ENCODE measurements around the gene PRR30. TPM values are rescaled to one million over a fixed set of nuclear protein-coding genes. Genes with fewer than 3 reads are reported as not detected.

The PRR30 gene
- total RNA-seq, 3 donors from 2014 or later (not counting 1 experiment from before 2014, with no cell fraction given) = not detected

DNA sequence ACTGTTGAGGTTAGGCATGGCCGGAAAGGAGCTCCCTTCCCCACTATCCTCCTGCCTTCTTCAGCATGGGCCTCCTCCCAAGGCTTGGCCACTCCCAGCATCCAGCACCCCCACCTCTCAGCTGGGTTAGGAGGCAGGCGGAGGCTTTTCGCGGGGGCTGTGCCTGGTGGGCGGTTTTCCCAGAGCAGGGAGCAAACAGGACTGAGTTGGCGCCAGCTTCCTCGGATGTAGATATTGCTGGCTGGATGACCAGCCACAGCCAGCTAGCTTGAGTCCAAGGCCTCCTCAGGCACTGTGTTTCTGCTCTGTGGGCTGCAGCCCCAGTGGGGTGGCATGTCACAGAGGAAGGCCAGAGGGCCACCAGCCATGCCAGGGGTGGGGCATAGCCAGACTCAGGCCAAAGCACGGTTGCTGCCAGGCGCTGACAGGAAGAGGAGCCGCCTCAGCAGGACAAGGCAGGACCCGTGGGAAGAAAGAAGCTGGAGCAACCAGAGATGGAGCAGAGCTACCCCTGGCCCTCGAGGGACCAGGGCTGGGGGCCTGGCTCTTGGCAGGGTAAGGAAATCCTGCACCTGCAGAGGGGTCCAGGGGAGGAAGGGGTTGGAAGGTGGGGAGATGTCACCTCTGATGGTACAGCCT, 9.7 kb upstream of the PRR30 start, which contains the start of gene TCF23:
TSS of gene TCF23 (plus strand) at position 204 of the 639 bp plus-strand sequence. CDS start at position 334, 130 bp downstream.
- no peak for DNase-seq

GRCh38 chr2:27147935-27148334, 8.7 kb upstream of the PRR30 start:
- H3K9me3 ChIP-seq (ENCODE audit: control insufficient read depth, insufficient read depth, low read length) = no peaks in the 10 kb centered on the region
- no peaks in the 10 kb centered on the region for H3K4me1 ChIP-seq (ENCODE audit: control insufficient read depth, insufficient read depth, low read length)
- H3K27ac ChIP-seq (ENCODE audit: low read length) = no peak overlapping the region
- peaks cover 1% of the 10 kb centered on the region for H3K27me3 ChIP-seq (ENCODE audit: control insufficient read depth, insufficient read depth, low read length)
- DNase-seq = no peak
- no peak for ATAC-seq
- no peaks in the 10 kb centered on the region for H3K36me3 ChIP-seq (ENCODE audit: control insufficient read depth, insufficient read depth, low read length)
- intact Hi-C loops (cut with micrococcal nuclease) = no loop called here
- no peaks in the 10 kb centered on the region for H3K36me3 Mint-ChIP-seq
- H3K27me3 Mint-ChIP-seq (ENCODE audit: low read depth in 2 of 2) = peaks cover 23% of the 10 kb centered on the region in 2 donors
- 92% methylated on average over 8 of the region's 8 CpGs for WGBS (ENCODE audit: insufficient coverage)
- no peaks in the 10 kb centered on the region for H3K4me1 Mint-ChIP-seq
- H3K27ac Mint-ChIP-seq = no peak overlapping the region
- TF ChIP-seq, protein P1, sequence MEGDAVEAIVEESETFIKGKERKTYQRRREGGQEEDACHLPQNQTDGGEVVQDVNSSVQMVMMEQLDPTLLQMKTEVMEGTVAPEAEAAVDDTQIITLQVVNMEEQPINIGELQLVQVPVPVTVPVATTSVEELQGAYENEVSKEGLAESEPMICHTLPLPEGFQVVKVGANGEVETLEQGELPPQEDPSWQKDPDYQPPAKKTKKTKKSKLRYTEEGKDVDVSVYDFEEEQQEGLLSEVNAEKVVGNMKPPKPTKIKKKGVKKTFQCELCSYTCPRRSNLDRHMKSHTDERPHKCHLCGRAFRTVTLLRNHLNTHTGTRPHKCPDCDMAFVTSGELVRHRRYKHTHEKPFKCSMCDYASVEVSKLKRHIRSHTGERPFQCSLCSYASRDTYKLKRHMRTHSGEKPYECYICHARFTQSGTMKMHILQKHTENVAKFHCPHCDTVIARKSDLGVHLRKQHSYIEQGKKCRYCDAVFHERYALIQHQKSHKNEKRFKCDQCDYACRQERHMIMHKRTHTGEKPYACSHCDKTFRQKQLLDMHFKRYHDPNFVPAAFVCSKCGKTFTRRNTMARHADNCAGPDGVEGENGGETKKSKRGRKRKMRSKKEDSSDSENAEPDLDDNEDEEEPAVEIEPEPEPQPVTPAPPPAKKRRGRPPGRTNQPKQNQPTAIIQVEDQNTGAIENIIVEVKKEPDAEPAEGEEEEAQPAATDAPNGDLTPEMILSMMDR (IDR thresholded peaks at IDR 0.05) = no peak
- H3K4me3 ChIP-seq (ENCODE audit: low read length) = no peak overlapping the region
- H3K9me3 Mint-ChIP-seq = no peaks in the 10 kb centered on the region
- H3K4me3 Mint-ChIP-seq = no peak overlapping the region

More for the DNA sequence above, 9.7 kb upstream of the PRR30 start, which contains the start of gene TCF23:
- no peak within 1 kb of the TSS for H3K4me3 Mint-ChIP-seq
- H3K9me3 ChIP-seq (ENCODE audit: control insufficient read depth, insufficient read depth, low read length) = no peaks in the 10 kb centered on the region
- no peaks in the 10 kb centered on the region for H3K4me1 Mint-ChIP-seq
- no peaks in the 10 kb centered on the region for H3K27me3 ChIP-seq (ENCODE audit: control insufficient read depth, insufficient read depth, low read length)
- no peak within 1 kb of the TSS for H3K27ac Mint-ChIP-seq
- no peaks in the 10 kb centered on the region for H3K9me3 Mint-ChIP-seq
- H3K4me3 ChIP-seq (ENCODE audit: low read length) = no peak within 1 kb of the TSS
- ATAC-seq = no peak
- TF ChIP-seq, protein P1 (IDR thresholded peaks at IDR 0.05) = no peak
- H3K36me3 Mint-ChIP-seq = no peaks in the 10 kb centered on the region
- 88% methylated on average over 12 of the region's 12 CpGs for WGBS (ENCODE audit: insufficient coverage)
- intact Hi-C loops (cut with micrococcal nuclease) = no loop called here
- no peaks in the 10 kb centered on the region for H3K4me1 ChIP-seq (ENCODE audit: control insufficient read depth, insufficient read depth, low read length)
- H3K27ac ChIP-seq (ENCODE audit: low read length) = no peak within 1 kb of the TSS
- no peaks in the 10 kb centered on the region for H3K36me3 ChIP-seq (ENCODE audit: control insufficient read depth, insufficient read depth, low read length)
- H3K27me3 Mint-ChIP-seq (ENCODE audit: low read depth in 2 of 2) = peaks cover 13 to 17% of the 10 kb centered on the region in 2 donors

GRCh38 chr2:27145682-27146081, 6.5 kb upstream of the PRR30 start:
- Histone ChIP-seq H3K27ac (ENCODE audit: low read length) (no peak overlapping the region), H3K27me3 (ENCODE audit: control insufficient read depth, insufficient read depth, low read length) (peaks cover 2% of the 10 kb centered on the region), H3K36me3 (ENCODE audit: control insufficient read depth, insufficient read depth, low read length) (no peaks in the 10 kb centered on the region), H3K4me1 (ENCODE audit: control insufficient read depth, insufficient read depth, low read length) (no peaks in the 10 kb centered on the region), H3K9me3 (ENCODE audit: control insufficient read depth, insufficient read depth, low read length) (no peaks in the 10 kb centered on the region), H3K4me3 (ENCODE audit: low read length) (no peak overlapping the region)
- H3K4me1 Mint-ChIP-seq = no peaks in the 10 kb centered on the region
- no peak overlapping the region for H3K4me3 Mint-ChIP-seq
- H3K36me3 Mint-ChIP-seq = no peaks in the 10 kb centered on the region
- ATAC-seq (no peak), DNase-seq (no peak)
- H3K9me3 Mint-ChIP-seq = no peaks in the 10 kb centered on the region
- WGBS (ENCODE audit: insufficient coverage) = 92% methylated on average over 2 of the region's 2 CpGs
- intact Hi-C loops (cut with micrococcal nuclease) = no loop called here
- peaks cover 26% of the 10 kb centered on the region in 2 donors for H3K27me3 Mint-ChIP-seq (ENCODE audit: low read depth in 2 of 2)
- no peak overlapping the region for H3K27ac Mint-ChIP-seq
- TF ChIP-seq, protein P1 (IDR thresholded peaks at IDR 0.05) = no peak

GRCh38 chr2:27143285-27143684, 4.1 kb upstream of the PRR30 start:
- Mint-ChIP-seq H3K4me3 (no peak overlapping the region), H3K9me3 (no peaks in the 10 kb centered on the region), H3K36me3 (no peaks in the 10 kb centered on the region), H3K4me1 (no peaks in the 10 kb centered on the region), H3K27me3 (ENCODE audit: low read depth in 2 of 2) (peaks cover 24 to 26% of the 10 kb centered on the region in 2 donors), H3K27ac (no peak overlapping the region)
- Histone ChIP-seq H3K4me1 (ENCODE audit: control insufficient read depth, insufficient read depth, low read length) (no peaks in the 10 kb centered on the region), H3K4me3 (ENCODE audit: low read length) (no peak overlapping the region), H3K27ac (ENCODE audit: low read length) (no peak overlapping the region), H3K27me3 (ENCODE audit: control insufficient read depth, insufficient read depth, low read length) (peaks cover 2% of the 10 kb centered on the region), H3K36me3 (ENCODE audit: control insufficient read depth, insufficient read depth, low read length) (no peaks in the 10 kb centered on the region), H3K9me3 (ENCODE audit: control insufficient read depth, insufficient read depth, low read length) (no peaks in the 10 kb centered on the region)
- no peak for DNase-seq
- ATAC-seq = no peak
- TF ChIP-seq, protein P1 (IDR thresholded peaks at IDR 0.05) = no peak
- intact Hi-C loops (cut with micrococcal nuclease) = no loop called here
- WGBS (ENCODE audit: insufficient coverage) = 87% methylated on average over 1 of the region's 1 CpG
